SU-DHL-6 (cell line): ENCODE data around the gene ANTXR2.
A peak's percentile ranks its signal among the peaks of the same experiment; 100 is the strongest.

ENCODE experiments used
- H2AFZ ChIP-seq: fragments of 200-600 bp; sonication (generic); 2 replicates; pipeline ENCODE4 v1.6.1; 2014; ENCODE audit warnings: low read depth, mild to moderate bottlenecking, moderate library complexity, mixed read lengths, antibody characterized with exemption, low read length; ENCODE audit not compliant: severe bottlenecking
- H3F3A ChIP-seq: fragments of 200-600 bp; shearing (Covaris generic); 2 replicates; pipeline ENCODE4 v1.6.0; 2016; ENCODE audit warnings: antibody characterized with exemption, mild to moderate bottlenecking; ENCODE audit not compliant: insufficient read depth
- H3K27ac ChIP-seq: fragments of 200-600 bp; sonication (generic); 2 replicates; pipeline ENCODE4 v1.5.1; 2016; ENCODE audit warnings: low read depth, mild to moderate bottlenecking, low read length, moderate library complexity, mixed read lengths
- H3K27me3 ChIP-seq: fragments of 200-600 bp; sonication (generic), shearing (Covaris generic); 2 replicates; pipeline ENCODE4 v1.6.0; 2014; ENCODE audit warnings: mild to moderate bottlenecking, low read length
- H3K36me3 ChIP-seq: fragments of 200-600 bp; sonication (generic); 2 replicates; pipeline ENCODE4 v1.6.1; 2014; ENCODE audit warnings: mild to moderate bottlenecking, low read length, mixed read lengths
- H3K4me2 ChIP-seq: fragments of 300-600, 200-600 bp; shearing (Covaris generic), sonication (generic); 2 replicates; pipeline ENCODE4 v1.6.0; 2014; ENCODE audit warnings: low read length, low read depth, mild to moderate bottlenecking; ENCODE audit not compliant: poor library complexity, severe bottlenecking
- H3K4me3 ChIP-seq: fragments of 200-600 bp; sonication (generic); 2 replicates; pipeline ENCODE4 v1.5.1; 2014; ENCODE audit warnings: antibody characterized with exemption, low read length, mild to moderate bottlenecking, mixed read lengths; ENCODE audit not compliant: insufficient read depth, poor library complexity, severe bottlenecking
- H3K79me2 ChIP-seq: fragments of 200-600 bp; sonication (generic); 2 replicates; pipeline ENCODE4 v1.6.1; 2014; ENCODE audit warnings: mild to moderate bottlenecking, low read length, moderate library complexity; ENCODE audit not compliant: insufficient read depth
- H3K9ac ChIP-seq: fragments of 200-600 bp; sonication (generic); 2 replicates; pipeline ENCODE4 v1.7.0; 2014; ENCODE audit warnings: mild to moderate bottlenecking, low read length
- H3K9me2 ChIP-seq: fragments of 200-600 bp; sonication (generic); replicated peaks from 2 replicates; pipeline ENCODE4 v1.6.1; 2014; ENCODE audit warnings: low read length; ENCODE audit not compliant: insufficient read depth
- H3K9me3 ChIP-seq: fragments of 200-600 bp; sonication (generic); 2 replicates; pipeline ENCODE4 v1.6.1; 2014; ENCODE audit warnings: low read length, mixed read lengths; ENCODE audit not compliant: insufficient read depth
- H4K20me1 ChIP-seq: fragments of 200-600 bp; sonication (generic); 2 replicates; pipeline ENCODE4 v1.6.1; 2014; ENCODE audit warnings: low read depth, mild to moderate bottlenecking, antibody characterized with exemption, low read length, moderate library complexity, mixed read lengths
- EZH2phosphoT487 ChIP-seq: fragments of 200-600 bp; sonication (generic), shearing (Covaris generic); conservative IDR thresholded peaks from 2 replicates; pipeline ENCODE4 v1.6.1; 2018; ENCODE audit warnings: mild to moderate bottlenecking, antibody characterized with exemption, low read length, moderate library complexity, mixed read lengths
- TF ChIP-seq, protein P1 (sequence below): fragments of 200-600 bp; sonication (generic); IDR thresholded peaks from one replicate; pipeline ENCODE4 v1.5.1; 2017; ENCODE audit warnings: antibody characterized with exemption, mild to moderate bottlenecking, low read length, moderate library complexity; ENCODE audit not compliant: insufficient read depth, poor library complexity, severe bottlenecking

Gene ANTXR2

GRCh38 chr4:80070880-80071603, 2.0 kb downstream of the ANTXR2 start:
- Histone ChIP-seq H3K4me2 (peak overlapping the region; percentile 82), H3K9me3 (no peaks in the 10 kb centered on the region), H3K9ac (no peak overlapping the region), H3K27me3 (no peaks in the 10 kb centered on the region), H3K27ac (no peak overlapping the region), H3K4me3 (no peak overlapping the region), H3K79me2 (no peaks in the 10 kb centered on the region), H3K36me3 (no peaks in the 10 kb centered on the region), H4K20me1 (no peaks in the 10 kb centered on the region), H3K9me2 (no peaks in the 10 kb centered on the region), H3F3A (peaks cover 4% of the 10 kb centered on the region; the same call in 1 of the 2 replicates), H2AFZ (peak overlapping the region; percentile 89)
- TF ChIP-seq, protein P1, sequence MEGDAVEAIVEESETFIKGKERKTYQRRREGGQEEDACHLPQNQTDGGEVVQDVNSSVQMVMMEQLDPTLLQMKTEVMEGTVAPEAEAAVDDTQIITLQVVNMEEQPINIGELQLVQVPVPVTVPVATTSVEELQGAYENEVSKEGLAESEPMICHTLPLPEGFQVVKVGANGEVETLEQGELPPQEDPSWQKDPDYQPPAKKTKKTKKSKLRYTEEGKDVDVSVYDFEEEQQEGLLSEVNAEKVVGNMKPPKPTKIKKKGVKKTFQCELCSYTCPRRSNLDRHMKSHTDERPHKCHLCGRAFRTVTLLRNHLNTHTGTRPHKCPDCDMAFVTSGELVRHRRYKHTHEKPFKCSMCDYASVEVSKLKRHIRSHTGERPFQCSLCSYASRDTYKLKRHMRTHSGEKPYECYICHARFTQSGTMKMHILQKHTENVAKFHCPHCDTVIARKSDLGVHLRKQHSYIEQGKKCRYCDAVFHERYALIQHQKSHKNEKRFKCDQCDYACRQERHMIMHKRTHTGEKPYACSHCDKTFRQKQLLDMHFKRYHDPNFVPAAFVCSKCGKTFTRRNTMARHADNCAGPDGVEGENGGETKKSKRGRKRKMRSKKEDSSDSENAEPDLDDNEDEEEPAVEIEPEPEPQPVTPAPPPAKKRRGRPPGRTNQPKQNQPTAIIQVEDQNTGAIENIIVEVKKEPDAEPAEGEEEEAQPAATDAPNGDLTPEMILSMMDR: no peak
- no peak for TF ChIP-seq EZH2phosphoT487

- Histone ChIP-seq H3K27me3 (no peaks in the 10 kb centered on the region), H3K36me3 (no peaks in the 10 kb centered on the region), H3K79me2 (no peaks in the 10 kb centered on the region), H3K4me3 (no peak overlapping the region), H3K4me2 (no peak overlapping the region), H3K9me2 (no peaks in the 10 kb centered on the region), H3F3A (peaks cover 4% of the 10 kb centered on the region; the same call in 1 of the 2 replicates), H3K9ac (no peak overlapping the region), H4K20me1 (no peaks in the 10 kb centered on the region), H3K27ac (no peak overlapping the region), H3K9me3 (no peaks in the 10 kb centered on the region), H2AFZ (no peak overlapping the region)
- TF ChIP-seq, protein P1: no peak
- no peak for TF ChIP-seq EZH2phosphoT487
Observed at GRCh38 chr4:80069837-80070731, 2.9 kb downstream of the ANTXR2 start.

- H3K4me2 ChIP-seq: no peak overlapping the region
Observed at GRCh38 chr4:80069108-80069836, 3.8 kb downstream of the ANTXR2 start.

More at GRCh38 chr4:80069108-80069836, 3.8 kb downstream of the ANTXR2 start:
- H4K20me1 ChIP-seq: no peaks in the 10 kb centered on the region
- H3K79me2 ChIP-seq: no peaks in the 10 kb centered on the region
- no peak overlapping the region for H3K4me3 ChIP-seq
- no peak overlapping the region for H2AFZ ChIP-seq
- H3K36me3 ChIP-seq: no peaks in the 10 kb centered on the region
- no peaks in the 10 kb centered on the region for H3K9me3 ChIP-seq
- TF ChIP-seq, protein P1: no peak
- no peak for TF ChIP-seq EZH2phosphoT487
- H3F3A ChIP-seq: peaks cover 4% of the 10 kb centered on the region; the same call in 1 of the 2 replicates
- H3K27me3 ChIP-seq: no peaks in the 10 kb centered on the region
- H3K9ac ChIP-seq: no peak overlapping the region
- H3K9me2 ChIP-seq: no peaks in the 10 kb centered on the region
- H3K27ac ChIP-seq: no peak overlapping the region
